ENCODE data around the gene APOLD1. TPM values are rescaled to one million over a fixed set of nuclear protein-coding genes. Genes with fewer than 3 reads are reported as not detected.
"Not testable (repeated sequence)": the region's sequence is repeated elsewhere in the genome, so short reads cannot be mapped to it uniquely, and the experiment has no call there.

The APOLD1 gene
- polyA plus RNA-seq, 1 experiment: 7.2 TPM

DNA sequence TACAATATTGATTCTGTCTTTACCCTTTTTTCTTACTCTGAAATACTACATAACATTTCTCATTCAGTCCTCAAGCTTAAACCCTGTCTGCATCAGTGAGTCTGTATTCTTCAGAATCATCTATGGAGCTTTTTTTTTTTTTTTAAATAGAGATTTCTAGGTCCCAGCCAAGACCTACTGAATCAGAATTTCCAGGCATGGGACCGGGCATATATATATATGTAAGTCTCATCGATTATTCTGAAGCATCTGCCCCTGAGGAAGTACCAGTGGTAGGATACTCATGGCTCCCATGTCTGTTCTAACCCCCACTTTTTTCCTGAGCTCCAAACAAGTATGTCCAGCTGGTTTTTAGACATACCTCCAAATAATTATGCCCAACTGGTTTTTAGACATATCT, 33.8 kb downstream of the APOLD1 start:
- DNase-seq (ENCODE audit: low read depth): no peak
- Histone ChIP-seq H3K27me3 (ENCODE audit: control insufficient read depth, insufficient read depth, low read length) (no peaks in the 10 kb centered on the region), H3K4me3 (ENCODE audit: low read depth, low read length) (no peak overlapping the region), H3K36me3 (ENCODE audit: control insufficient read depth, insufficient read depth, low read length) (peaks cover 5% of the 10 kb centered on the region)
- ChIA-PET POLR2A (interaction anchor here (0.5 to 0.7 kb wide), 6 partner anchors 11 to 157 kb away, joined by 3 to 5 read pairs (median 4); partner anchors contain the start of gene GPRC5A), CTCF (interaction anchor here (0.9 to 5.8 kb wide), 6 partner anchors 18 to 165 kb away, joined by 3 to 39 read pairs (median 4); no protein-coding TSS in a partner anchor)
- TF ChIP-seq, protein P1, sequence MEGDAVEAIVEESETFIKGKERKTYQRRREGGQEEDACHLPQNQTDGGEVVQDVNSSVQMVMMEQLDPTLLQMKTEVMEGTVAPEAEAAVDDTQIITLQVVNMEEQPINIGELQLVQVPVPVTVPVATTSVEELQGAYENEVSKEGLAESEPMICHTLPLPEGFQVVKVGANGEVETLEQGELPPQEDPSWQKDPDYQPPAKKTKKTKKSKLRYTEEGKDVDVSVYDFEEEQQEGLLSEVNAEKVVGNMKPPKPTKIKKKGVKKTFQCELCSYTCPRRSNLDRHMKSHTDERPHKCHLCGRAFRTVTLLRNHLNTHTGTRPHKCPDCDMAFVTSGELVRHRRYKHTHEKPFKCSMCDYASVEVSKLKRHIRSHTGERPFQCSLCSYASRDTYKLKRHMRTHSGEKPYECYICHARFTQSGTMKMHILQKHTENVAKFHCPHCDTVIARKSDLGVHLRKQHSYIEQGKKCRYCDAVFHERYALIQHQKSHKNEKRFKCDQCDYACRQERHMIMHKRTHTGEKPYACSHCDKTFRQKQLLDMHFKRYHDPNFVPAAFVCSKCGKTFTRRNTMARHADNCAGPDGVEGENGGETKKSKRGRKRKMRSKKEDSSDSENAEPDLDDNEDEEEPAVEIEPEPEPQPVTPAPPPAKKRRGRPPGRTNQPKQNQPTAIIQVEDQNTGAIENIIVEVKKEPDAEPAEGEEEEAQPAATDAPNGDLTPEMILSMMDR (IDR thresholded peaks at IDR 0.05; ENCODE audit: insufficient read depth, low read depth, low read length): no peak

DNA sequence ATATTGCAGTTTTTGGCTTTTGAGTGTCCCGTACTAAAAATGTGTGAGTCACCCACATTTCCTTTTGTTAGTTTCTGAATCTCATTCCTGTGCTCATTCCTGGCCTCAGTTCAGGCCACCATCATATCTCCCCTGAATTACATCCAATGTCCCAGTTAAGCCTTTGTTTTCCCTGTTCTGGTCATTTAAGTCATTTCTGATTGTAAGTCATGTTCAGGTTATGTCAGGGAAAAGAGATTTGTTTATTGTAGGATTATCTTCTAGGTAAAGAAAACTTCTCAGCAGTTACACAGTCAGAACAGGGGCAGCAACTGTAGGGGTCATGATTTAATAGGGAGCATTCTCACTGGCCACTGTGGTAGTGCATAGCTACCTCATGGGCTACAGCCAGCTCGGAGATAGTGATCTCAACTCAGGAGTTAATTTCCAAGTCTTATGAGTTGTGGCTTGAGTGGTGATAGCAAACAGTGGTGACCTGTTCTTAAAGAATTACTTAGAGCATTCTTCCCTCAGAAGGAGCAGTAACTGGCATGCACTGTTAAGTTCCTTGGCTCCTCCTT, 34.4 kb downstream of the APOLD1 start:
- ChIA-PET CTCF (interaction anchor here (0.9 to 5.8 kb wide), 6 partner anchors 17 to 164 kb away, joined by 3 to 39 read pairs (median 4); no protein-coding TSS in a partner anchor), POLR2A (interaction anchor here (0.5 to 0.7 kb wide), 2 partner anchors 72 to 95 kb away, joined by 3 to 4 read pairs; partner anchors contain the start of gene GPRC5A)
- DNase-seq (ENCODE audit: low read depth): peak; percentile 97
- no peaks in the 10 kb centered on the region for H3K27me3 ChIP-seq (ENCODE audit: control insufficient read depth, insufficient read depth, low read length)
- H3K4me3 ChIP-seq (ENCODE audit: low read depth, low read length): no peak overlapping the region
- TF ChIP-seq, protein P1 (IDR thresholded peaks at IDR 0.05; ENCODE audit: insufficient read depth, low read depth, low read length): no peak
- H3K36me3 ChIP-seq (ENCODE audit: control insufficient read depth, insufficient read depth, low read length): peaks cover 9% of the 10 kb centered on the region

DNA sequence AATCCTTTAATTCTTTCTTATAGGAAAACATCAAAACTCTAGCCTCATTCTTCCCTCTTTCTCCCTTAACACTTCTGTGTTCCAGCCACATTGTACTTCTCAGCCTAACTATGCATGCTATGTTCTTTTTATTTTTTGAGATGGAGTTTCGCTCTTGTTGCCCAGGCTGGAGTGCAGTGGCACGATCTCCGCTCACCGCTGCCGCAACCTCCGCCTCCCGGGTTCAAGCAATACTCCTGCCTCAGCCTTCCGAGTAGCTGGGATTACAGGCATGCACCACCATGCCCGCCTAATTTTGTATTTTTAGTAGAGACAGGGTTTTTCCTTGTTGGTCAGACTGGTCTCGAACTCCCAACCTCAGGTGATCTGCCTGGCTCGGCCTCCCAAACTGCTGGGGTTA, 34.9 kb downstream of the APOLD1 start:
- POLR2A ChIA-PET; DNase-seq (ENCODE audit: low read depth); H3K27me3 ChIP-seq (ENCODE audit: control insufficient read depth, insufficient read depth, low read length); H3K4me3 ChIP-seq (ENCODE audit: low read depth, low read length): not testable (repeated sequence)
- peaks cover 10% of the 10 kb centered on the region for H3K36me3 ChIP-seq (ENCODE audit: control insufficient read depth, insufficient read depth, low read length)
- CTCF ChIA-PET: interaction anchor here (1.1 to 5.8 kb wide), 5 partner anchors 14 to 72 kb away, joined by 3 to 39 read pairs (median 4); no protein-coding TSS in a partner anchor

DNA sequence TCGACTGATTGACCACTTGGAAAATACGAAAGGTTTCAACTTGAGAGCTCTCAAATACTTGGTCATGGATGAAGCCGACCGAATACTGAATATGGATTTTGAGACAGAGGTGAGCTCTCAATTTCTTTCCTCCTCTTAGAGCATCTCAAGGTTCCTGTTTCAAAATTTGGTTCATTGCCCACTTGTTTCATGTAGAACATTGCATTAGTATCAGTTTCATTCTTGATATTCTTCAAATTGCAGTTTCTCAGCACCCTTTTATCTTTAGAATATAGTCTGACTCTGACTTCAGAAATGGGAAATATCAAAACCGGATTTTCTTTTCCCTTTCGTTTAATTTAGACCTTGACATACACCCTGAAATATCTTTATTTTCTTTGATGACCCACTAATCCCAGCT, 36.5 kb downstream of the APOLD1 start:
- CTCF ChIA-PET: interaction anchor here (0.7 to 5.8 kb wide), 6 partner anchors 8 to 164 kb away, joined by 3 to 39 read pairs (median 5); no protein-coding TSS in a partner anchor
- TF ChIP-seq, protein P1 (IDR thresholded peaks at IDR 0.05; ENCODE audit: insufficient read depth, low read depth, low read length): no peak
- no peak overlapping the region for H3K4me3 ChIP-seq (ENCODE audit: low read depth, low read length)
- DNase-seq (ENCODE audit: low read depth): no peak
- no peaks in the 10 kb centered on the region for H3K27me3 ChIP-seq (ENCODE audit: control insufficient read depth, insufficient read depth, low read length)
- H3K36me3 ChIP-seq (ENCODE audit: control insufficient read depth, insufficient read depth, low read length): peaks cover 17% of the 10 kb centered on the region
- POLR2A ChIA-PET: interaction anchor here (0.5 to 0.6 kb wide), 2 partner anchors 16 to 26 kb away, joined by 3 to 6 read pairs; no protein-coding TSS in a partner anchor

DNA sequence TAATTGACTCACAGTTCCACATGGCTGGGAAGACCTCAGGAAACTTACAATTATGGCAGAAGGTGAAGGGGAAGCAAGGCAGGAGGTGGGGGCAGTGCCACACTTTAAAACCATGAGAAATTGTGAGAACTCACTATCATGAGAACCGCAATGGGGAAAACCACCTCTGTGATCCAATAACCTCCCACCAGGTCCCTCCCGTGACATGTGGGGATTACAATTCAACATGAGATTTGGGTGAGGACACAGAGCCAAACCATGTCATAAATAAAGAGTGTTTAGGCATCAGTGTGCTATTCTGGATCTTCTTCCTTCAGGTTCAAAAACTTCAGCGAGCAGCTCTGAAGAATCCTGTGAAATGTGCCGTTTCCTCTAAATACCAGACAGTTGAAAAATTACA, 37.4 kb downstream of the APOLD1 start:
- POLR2A ChIA-PET: no interaction called here
- TF ChIP-seq, protein P1 (IDR thresholded peaks at IDR 0.05; ENCODE audit: insufficient read depth, low read depth, low read length): no peak
- no peaks in the 10 kb centered on the region for H3K27me3 ChIP-seq (ENCODE audit: control insufficient read depth, insufficient read depth, low read length)
- H3K4me3 ChIP-seq (ENCODE audit: low read depth, low read length): no peak overlapping the region
- peaks cover 19% of the 10 kb centered on the region for H3K36me3 ChIP-seq (ENCODE audit: control insufficient read depth, insufficient read depth, low read length)
- CTCF ChIA-PET: interaction anchor here (1.2 to 5.8 kb wide), 4 partner anchors 9 to 16 kb away, joined by 3 to 39 read pairs (median 5); no protein-coding TSS in a partner anchor
- no peak for DNase-seq (ENCODE audit: low read depth)

All from BJ (cell line).